Measurements from ENCODE around the gene ZNRF4.
"Not testable (repeated sequence)": the region's sequence is repeated elsewhere in the genome, so short reads cannot be mapped to it uniquely, and the experiment has no call there.

Gene ZNRF4, protein sequence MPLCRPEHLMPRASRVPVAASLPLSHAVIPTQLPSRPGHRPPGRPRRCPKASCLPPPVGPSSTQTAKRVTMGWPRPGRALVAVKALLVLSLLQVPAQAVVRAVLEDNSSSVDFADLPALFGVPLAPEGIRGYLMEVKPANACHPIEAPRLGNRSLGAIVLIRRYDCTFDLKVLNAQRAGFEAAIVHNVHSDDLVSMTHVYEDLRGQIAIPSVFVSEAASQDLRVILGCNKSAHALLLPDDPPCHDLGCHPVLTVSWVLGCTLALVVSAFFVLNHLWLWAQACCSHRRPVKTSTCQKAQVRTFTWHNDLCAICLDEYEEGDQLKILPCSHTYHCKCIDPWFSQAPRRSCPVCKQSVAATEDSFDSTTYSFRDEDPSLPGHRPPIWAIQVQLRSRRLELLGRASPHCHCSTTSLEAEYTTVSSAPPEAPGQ

DNA sequence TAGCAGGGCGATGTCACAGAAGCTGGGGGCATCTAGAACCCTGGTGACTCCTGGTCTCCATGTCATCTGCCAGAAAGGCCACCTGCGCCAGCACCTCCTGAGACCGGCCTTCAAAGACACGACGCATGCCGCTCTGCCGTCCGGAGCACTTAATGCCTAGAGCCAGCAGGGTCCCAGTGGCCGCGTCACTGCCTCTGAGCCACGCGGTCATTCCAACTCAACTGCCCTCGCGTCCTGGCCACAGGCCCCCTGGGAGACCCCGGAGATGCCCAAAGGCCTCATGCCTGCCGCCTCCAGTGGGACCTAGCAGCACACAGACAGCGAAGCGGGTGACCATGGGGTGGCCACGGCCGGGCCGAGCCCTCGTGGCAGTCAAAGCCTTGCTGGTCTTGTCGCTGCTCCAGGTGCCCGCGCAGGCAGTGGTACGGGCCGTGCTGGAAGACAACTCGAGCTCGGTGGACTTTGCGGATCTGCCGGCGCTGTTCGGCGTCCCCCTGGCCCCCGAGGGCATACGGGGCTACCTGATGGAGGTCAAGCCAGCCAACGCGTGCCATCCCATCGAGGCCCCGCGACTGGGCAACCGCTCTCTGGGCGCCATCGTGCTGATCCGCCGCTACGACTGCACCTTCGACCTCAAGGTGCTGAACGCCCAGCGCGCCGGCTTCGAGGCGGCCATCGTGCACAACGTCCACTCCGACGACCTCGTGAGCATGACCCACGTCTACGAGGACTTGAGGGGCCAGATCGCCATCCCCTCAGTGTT, at the start of gene ZNRF4:
Gene ZNRF4 (plus strand): TSS at position 51 of the 763 bp plus-strand sequence. CDS start 75 bp downstream, at position 126.
- H3K4me3 ChIP-seq (ENCODE audit: low read length): no peak within 1 kb of the TSS
- H3K4me1 ChIP-seq (ENCODE audit: low read length): no peaks in the 10 kb centered on the region
- no peaks in the 10 kb centered on the region for H3K9me3 ChIP-seq (ENCODE audit: insufficient read depth, low read length)
- H3K79me2 ChIP-seq (ENCODE audit: low read length): no peaks in the 10 kb centered on the region
- TF ChIP-seq EZH2phosphoT487 (IDR thresholded peaks at IDR 0.05; ENCODE audit: low read depth): no peak
- TF ChIP-seq, protein P1, sequence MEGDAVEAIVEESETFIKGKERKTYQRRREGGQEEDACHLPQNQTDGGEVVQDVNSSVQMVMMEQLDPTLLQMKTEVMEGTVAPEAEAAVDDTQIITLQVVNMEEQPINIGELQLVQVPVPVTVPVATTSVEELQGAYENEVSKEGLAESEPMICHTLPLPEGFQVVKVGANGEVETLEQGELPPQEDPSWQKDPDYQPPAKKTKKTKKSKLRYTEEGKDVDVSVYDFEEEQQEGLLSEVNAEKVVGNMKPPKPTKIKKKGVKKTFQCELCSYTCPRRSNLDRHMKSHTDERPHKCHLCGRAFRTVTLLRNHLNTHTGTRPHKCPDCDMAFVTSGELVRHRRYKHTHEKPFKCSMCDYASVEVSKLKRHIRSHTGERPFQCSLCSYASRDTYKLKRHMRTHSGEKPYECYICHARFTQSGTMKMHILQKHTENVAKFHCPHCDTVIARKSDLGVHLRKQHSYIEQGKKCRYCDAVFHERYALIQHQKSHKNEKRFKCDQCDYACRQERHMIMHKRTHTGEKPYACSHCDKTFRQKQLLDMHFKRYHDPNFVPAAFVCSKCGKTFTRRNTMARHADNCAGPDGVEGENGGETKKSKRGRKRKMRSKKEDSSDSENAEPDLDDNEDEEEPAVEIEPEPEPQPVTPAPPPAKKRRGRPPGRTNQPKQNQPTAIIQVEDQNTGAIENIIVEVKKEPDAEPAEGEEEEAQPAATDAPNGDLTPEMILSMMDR (IDR thresholded peaks at IDR 0.05; ENCODE audit: low read depth, low read length): no peak
- H3K9ac ChIP-seq (ENCODE audit: low read length): no peak within 1 kb of the TSS
- no peak within 1 kb of the TSS for H3K4me2 ChIP-seq (ENCODE audit: low read length)
- no peaks in the 10 kb centered on the region for H4K20me1 ChIP-seq (ENCODE audit: insufficient read depth, low read length)
- H3K27me3 ChIP-seq (ENCODE audit: low read depth, low read length): no peaks in the 10 kb centered on the region
- no peak within 1 kb of the TSS for H2AFZ ChIP-seq (ENCODE audit: low read depth, low read length)
- H3K27ac ChIP-seq (ENCODE audit: low read length): no peak within 1 kb of the TSS
- no peaks in the 10 kb centered on the region for H3K36me3 ChIP-seq (replicated peaks; ENCODE audit: low read depth, low read length)

DNA sequence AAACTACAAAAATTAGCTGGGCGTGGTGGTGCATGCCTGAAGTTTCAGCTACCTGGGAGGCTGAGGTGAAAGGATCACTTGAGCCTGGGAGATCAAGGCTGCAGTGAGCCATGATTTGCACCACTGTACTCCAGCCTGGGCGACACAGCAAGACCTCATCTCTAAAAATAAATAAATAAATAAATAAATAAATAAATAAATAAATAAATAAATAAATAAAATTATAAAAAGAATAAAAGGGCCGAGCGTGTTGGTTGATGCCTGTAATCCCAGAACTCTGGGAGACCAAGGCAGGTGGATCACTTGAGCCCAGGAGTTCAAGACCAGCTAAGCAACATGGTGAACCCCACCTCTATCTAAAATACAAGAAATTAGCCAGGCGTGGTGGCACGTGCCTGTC, 49.0 kb upstream of the ZNRF4 start:
- H4K20me1 ChIP-seq (ENCODE audit: insufficient read depth, low read length): peaks cover 11% of the 10 kb centered on the region; the same call in 1 of the 2 replicates
- not testable (repeated sequence) for H3K4me1 ChIP-seq (ENCODE audit: low read length); H3K36me3 ChIP-seq (replicated peaks; ENCODE audit: low read depth, low read length); H3K9me3 ChIP-seq (ENCODE audit: insufficient read depth, low read length); H3K27me3 ChIP-seq (ENCODE audit: low read depth, low read length); H3K27ac ChIP-seq (ENCODE audit: low read length); H2AFZ ChIP-seq (ENCODE audit: low read depth, low read length); H3K9ac ChIP-seq (ENCODE audit: low read length); H3K4me2 ChIP-seq (ENCODE audit: low read length); H3K79me2 ChIP-seq (ENCODE audit: low read length); H3K4me3 ChIP-seq (ENCODE audit: low read length)

DNA sequence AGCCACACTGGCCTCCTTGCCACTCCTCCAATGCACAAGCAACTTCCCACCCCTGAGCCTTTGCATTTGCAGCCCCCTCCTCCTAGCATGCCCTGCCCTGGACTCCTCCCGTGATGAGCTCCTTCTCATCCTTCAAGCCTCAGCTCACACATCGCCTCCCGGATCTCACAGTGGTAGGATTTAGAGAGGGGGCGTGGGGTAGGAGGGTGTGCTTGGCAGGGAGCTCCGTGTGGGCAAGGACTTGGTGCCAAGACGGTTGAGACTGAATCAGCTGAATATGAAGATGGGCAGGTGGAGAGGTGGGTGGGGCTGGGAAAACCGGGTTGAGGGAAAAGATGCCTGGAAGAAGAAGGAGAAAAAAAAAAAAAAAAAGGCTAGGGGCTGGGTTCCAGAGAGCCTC, 48.4 kb upstream of the ZNRF4 start:
- Histone ChIP-seq H3K9ac (ENCODE audit: low read length) (no peak overlapping the region), H3K9me3 (ENCODE audit: insufficient read depth, low read length) (no peaks in the 10 kb centered on the region), H3K27me3 (ENCODE audit: low read depth, low read length) (0 out of 2 replicates have a peak, but pooled peaks cover 4% of the 10 kb centered on the region), H4K20me1 (ENCODE audit: insufficient read depth, low read length) (peaks cover 11% of the 10 kb centered on the region; the same call in 1 of the 2 replicates), H3K4me2 (ENCODE audit: low read length) (no peak overlapping the region), H2AFZ (ENCODE audit: low read depth, low read length) (no peak overlapping the region), H3K27ac (ENCODE audit: low read length) (no peak overlapping the region), H3K4me3 (ENCODE audit: low read length) (no peak overlapping the region), H3K79me2 (ENCODE audit: low read length) (no peaks in the 10 kb centered on the region), H3K4me1 (ENCODE audit: low read length) (no peaks in the 10 kb centered on the region), H3K36me3 (replicated peaks; ENCODE audit: low read depth, low read length) (no peaks in the 10 kb centered on the region)
- TF ChIP-seq EZH2phosphoT487 (IDR thresholded peaks at IDR 0.05; ENCODE audit: low read depth): no peak
- TF ChIP-seq, protein P1 (IDR thresholded peaks at IDR 0.05; ENCODE audit: low read depth, low read length): no peak

DNA sequence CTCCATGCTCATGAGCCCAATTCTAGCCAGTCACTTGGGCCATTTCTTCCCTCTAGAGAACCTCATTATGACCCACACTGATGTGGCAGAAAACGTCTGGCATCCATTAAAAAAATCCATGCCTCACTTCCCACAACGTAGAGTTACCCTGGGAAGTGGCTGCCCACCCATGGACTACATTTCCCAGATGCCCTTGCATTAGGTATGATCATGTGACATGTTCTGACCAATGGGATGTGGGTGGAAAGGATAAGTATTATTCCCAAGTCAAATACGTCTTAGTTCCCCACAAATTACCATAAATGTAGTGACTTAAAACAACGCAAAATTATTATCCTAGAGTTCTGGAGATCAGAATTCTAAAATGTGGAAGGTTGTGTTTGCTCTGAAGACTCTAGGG, 47.9 kb upstream of the ZNRF4 start:
- 0 out of 2 replicates have a peak, but pooled peaks cover 4% of the 10 kb centered on the region for H3K27me3 ChIP-seq (ENCODE audit: low read depth, low read length)
- H2AFZ ChIP-seq (ENCODE audit: low read depth, low read length): no peak overlapping the region
- TF ChIP-seq EZH2phosphoT487 (IDR thresholded peaks at IDR 0.05; ENCODE audit: low read depth): no peak
- TF ChIP-seq, protein P1 (IDR thresholded peaks at IDR 0.05; ENCODE audit: low read depth, low read length): no peak
- H3K79me2 ChIP-seq (ENCODE audit: low read length): no peaks in the 10 kb centered on the region
- H3K27ac ChIP-seq (ENCODE audit: low read length): no peak overlapping the region
- no peak overlapping the region for H3K4me2 ChIP-seq (ENCODE audit: low read length)
- H3K4me1 ChIP-seq (ENCODE audit: low read length): no peaks in the 10 kb centered on the region
- no peak overlapping the region for H3K4me3 ChIP-seq (ENCODE audit: low read length)
- H3K9ac ChIP-seq (ENCODE audit: low read length): no peak overlapping the region
- no peaks in the 10 kb centered on the region for H3K36me3 ChIP-seq (replicated peaks; ENCODE audit: low read depth, low read length)
- H4K20me1 ChIP-seq (ENCODE audit: insufficient read depth, low read length): peaks cover 11% of the 10 kb centered on the region; the same call in 1 of the 2 replicates
- H3K9me3 ChIP-seq (ENCODE audit: insufficient read depth, low read length): no peaks in the 10 kb centered on the region

Measured in OCI-LY3 (cell line).